Stomach smooth muscle (tissue), 2 donors: ENCODE results near the gene RARRES2.
"Not testable (repeated sequence)": the region's sequence is repeated elsewhere in the genome, so short reads cannot be mapped to it uniquely, and the experiment has no call there.

Experiments used
- H3K27ac ChIP-seq: one replicate; pipeline ENCODE4 v1.7.0; 2013; ENCODE audit warnings: mild to moderate bottlenecking, low read length, inconsistent platforms
- H3K27me3 ChIP-seq, 2 donors: one replicate each; pipeline ENCODE4 v1.7.0; 2013; ENCODE audit warnings: low read length in 2 of 2; ENCODE audit not compliant: insufficient read depth in 2 of 2, control insufficient read depth in 1 of 2
- H3K36me3 ChIP-seq, 2 donors: one replicate each; pipeline ENCODE4 v1.7.0; 2013; ENCODE audit warnings: low read length in 2 of 2; ENCODE audit not compliant: control insufficient read depth in 2 of 2, insufficient read depth in 2 of 2
- H3K4me1 ChIP-seq: one replicate; pipeline ENCODE4 v1.7.0; 2013; ENCODE audit warnings: low read length; ENCODE audit not compliant: control insufficient read depth, insufficient read depth
- H3K4me3 ChIP-seq, 2 donors: one replicate each; pipeline ENCODE4 v1.7.0; 2013; ENCODE audit warnings: low read length in 2 of 2
- H3K9ac ChIP-seq, 2 donors: one replicate each; pipeline ENCODE4 v1.7.0; 2013; ENCODE audit warnings: low read length in 2 of 2, mild to moderate bottlenecking in 1 of 2
- H3K9me3 ChIP-seq, 2 donors: one replicate each; pipeline ENCODE4 v1.7.0; 2013; ENCODE audit warnings: low read length in 2 of 2; ENCODE audit not compliant: control insufficient read depth in 2 of 2
- donor health status: healthy.
- donor health status: Pancreatic carcinoma.

Gene RARRES2

DNA sequence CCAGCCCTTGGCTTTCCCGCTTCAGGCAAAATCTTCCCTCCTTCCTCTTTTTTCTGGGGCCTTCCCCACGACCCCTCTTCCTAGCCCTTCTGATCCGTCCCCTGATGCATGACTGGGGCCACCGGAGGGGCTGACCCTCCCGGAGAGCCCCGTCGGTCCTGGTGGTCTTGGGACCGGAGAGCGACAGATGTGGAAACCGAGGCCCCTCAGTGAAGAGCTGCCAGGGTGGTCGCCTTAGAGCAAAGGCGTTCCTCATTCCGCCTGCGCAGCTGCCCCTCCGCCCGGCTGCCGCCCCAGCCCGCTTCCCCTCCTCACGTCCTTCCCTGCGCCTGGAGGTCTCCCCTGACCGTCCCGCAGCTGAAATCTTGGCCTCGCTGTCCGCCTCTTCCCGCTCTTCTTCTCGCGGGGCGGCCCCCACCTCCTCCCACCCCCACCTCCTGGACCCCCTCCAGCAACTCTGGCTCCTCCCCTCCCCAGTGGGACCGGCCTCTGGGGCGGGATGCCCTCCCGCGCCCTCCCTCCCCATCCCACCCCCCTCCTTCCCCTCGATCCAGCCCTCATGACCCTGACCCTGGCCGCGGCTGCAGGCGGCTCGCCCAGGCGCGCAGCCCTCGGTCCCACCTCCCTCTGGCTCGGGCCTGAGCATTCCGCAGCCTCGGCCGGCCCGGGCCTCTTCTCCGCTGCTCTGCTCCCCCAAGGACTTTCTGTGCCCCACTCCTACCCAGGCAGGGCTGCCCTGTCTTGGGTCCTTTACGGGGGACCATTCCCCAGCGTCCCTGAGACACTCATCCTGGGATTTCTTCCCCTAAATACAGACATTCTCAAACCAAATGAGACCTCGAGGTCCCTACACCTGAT is at the start of gene RARRES2:
Gene RARRES2 (minus strand): TSS at position 367 of the 858 bp plus-strand sequence. CDS start 1,020 bp downstream, outside the sequence.
- Histone ChIP-seq H3K4me1 (peaks cover 48% of the 10 kb centered on the region), H3K27me3 (no peaks in the 10 kb centered on the region), H3K27ac (peak within 1 kb of the TSS; percentile 58), H3K4me3 (peak within 1 kb of the TSS; percentile 82 to 87), H3K9ac (peak within 1 kb of the TSS; percentile 75 to 79), H3K36me3 (peaks cover 5 to 8% of the 10 kb centered on the region in 2 donors), H3K9me3 (peaks cover 0 to 5% of the 10 kb centered on the region in 2 donors)

DNA sequence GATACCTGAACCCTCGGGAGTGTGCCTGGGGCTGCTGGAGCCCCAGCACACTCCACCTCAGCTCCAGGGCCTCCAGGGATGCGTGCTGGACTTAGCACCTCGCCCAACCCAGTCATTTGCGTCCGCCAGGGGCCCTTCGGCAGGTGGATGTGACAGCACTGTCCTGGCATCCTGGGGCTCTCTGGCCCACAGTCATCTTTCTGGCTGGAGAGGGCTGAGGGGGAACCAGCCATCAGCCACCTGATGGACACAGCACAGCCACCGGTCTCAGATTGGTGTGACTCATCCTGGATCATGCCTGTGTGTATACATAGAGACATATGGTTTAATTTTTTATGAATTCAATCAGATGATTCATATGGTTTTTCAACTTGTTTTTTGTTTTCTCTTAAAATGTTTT is 48.8 kb upstream of the RARRES2 start:
- Histone ChIP-seq H3K4me1 (peaks cover 13% of the 10 kb centered on the region), H3K9ac (no peak overlapping the region), H3K9me3 (no peaks in the 10 kb centered on the region), H3K27me3 (no peaks in the 10 kb centered on the region), H3K27ac (no peak overlapping the region), H3K4me3 (no peak overlapping the region), H3K36me3 (peaks cover 0 to 2% of the 10 kb centered on the region in 2 donors)

DNA sequence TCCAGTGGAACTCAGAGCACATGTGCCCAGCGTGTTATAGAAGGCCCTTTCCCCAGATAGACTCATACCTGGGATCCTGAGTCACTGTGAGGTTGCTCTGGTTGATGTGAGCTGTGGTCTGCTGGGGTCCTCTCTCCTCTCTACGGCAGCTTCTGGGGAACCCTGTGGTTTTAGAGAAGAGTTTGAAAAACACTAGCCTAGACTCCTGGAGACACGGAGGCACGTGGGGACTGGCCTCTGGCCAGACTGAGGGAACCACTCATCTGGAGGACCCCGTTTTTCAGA is 48.0 kb upstream of the RARRES2 start:
- Histone ChIP-seq H3K4me1 (peaks cover 13% of the 10 kb centered on the region), H3K27me3 (no peaks in the 10 kb centered on the region), H3K36me3 (peaks cover 0 to 2% of the 10 kb centered on the region in 2 donors), H3K4me3 (no peak overlapping the region), H3K9ac (peak overlapping the region; percentile 42 to 46), H3K27ac (no peak overlapping the region), H3K9me3 (no peaks in the 10 kb centered on the region)

DNA sequence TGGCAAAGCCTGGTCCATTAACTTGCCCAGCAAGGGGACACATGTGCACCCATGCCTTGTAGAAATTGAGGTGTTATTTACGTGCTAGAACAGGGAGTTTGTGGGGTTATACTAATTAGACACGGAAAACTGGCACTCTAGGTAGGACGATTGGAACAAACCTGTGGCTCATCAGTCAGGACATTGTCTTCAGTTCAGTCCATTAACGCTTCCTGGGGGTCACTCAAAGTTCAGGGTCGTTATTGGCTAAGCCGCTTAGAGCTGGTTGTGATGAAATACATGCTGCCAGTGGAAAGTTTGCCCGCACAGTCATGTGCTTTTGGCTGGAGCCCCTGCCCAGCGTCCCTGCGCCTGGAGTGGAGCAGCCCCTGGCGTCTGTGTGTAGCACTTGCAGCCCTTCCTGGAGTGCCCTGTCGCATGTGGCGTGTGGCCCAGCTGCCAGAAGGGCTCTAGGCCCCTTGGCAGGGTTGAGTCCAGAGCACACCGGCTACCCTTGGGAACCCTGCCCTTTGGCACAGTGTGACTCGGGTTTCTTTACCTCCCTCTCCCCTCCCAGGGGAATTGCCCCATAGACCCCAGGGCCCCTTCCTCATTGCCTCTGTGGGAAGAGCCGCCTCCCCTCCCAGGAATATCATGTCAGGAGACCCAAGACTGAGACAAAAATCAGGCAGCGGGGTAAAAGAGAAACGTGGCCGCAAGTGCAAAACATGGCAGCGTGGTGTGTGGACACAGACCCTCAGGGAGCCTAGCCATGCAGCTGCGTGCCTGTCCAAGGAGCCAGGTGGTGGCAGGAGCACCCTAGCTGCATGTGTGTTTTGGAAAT is 47.5 kb upstream of the RARRES2 start:
- Histone ChIP-seq H3K4me1 (peaks cover 17% of the 10 kb centered on the region), H3K27me3 (no peaks in the 10 kb centered on the region), H3K9me3 (no peaks in the 10 kb centered on the region), H3K36me3 (peaks cover 0 to 2% of the 10 kb centered on the region in 2 donors), H3K9ac (peak overlapping the region; percentile 42 to 46), H3K27ac (peak overlapping the region; percentile 53), H3K4me3 (no peak overlapping the region)

DNA sequence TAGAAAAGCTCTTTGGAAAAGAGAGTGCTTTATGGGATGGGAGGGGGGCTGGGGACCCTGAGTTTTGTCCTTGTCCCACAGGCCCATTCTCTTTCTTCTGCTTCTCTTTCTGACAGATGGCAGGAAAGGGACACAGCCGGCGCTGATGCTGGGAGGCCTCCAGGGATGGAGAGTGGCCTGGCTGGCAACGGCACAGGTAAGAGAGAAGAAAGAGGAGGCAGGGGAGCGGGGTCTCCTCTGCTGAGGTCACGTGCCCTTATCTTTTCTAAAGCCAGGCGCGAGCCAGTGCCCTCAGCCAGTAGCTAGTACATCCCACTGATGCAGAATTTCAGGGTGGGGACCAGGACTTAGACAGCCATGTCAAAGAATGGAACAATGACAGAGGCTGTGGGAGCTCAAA is 46.9 kb upstream of the RARRES2 start:
- Histone ChIP-seq H3K9ac (no peak overlapping the region), H3K27ac (peak overlapping the region; percentile 53)

DNA sequence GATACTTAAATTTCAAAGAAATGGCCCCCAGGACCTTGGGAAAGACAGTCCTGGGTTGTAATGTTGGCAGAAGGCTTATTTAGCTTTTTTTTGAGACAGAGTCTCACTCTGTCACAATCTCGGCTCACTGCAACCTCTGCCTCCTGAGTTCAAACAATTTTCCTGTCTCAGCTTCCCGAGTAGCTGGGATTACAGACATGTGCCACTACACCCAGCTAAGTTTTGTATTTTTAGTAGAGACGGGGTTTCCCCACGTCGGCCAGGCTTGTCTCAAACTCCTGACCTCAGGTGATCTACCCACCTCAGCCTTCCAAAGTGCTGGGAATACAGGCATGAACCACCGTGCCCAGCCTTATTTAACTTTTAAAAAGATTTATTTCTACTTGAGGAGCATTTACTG is 44.5 kb upstream of the RARRES2 start:
- H3K9me3 ChIP-seq, H3K9ac ChIP-seq, H3K36me3 ChIP-seq, H3K27me3 ChIP-seq, H3K27ac ChIP-seq, H3K4me3 ChIP-seq: not testable (repeated sequence)
- peaks cover 27% of the 10 kb centered on the region for H3K4me1 ChIP-seq

More for the DNA sequence above, 46.9 kb upstream of the RARRES2 start:
- Histone ChIP-seq H3K36me3 (peaks cover 0 to 2% of the 10 kb centered on the region in 2 donors), H3K27me3 (no peaks in the 10 kb centered on the region), H3K4me1 (peaks cover 17% of the 10 kb centered on the region), H3K4me3 (no peak overlapping the region), H3K9me3 (no peaks in the 10 kb centered on the region)

DNA sequence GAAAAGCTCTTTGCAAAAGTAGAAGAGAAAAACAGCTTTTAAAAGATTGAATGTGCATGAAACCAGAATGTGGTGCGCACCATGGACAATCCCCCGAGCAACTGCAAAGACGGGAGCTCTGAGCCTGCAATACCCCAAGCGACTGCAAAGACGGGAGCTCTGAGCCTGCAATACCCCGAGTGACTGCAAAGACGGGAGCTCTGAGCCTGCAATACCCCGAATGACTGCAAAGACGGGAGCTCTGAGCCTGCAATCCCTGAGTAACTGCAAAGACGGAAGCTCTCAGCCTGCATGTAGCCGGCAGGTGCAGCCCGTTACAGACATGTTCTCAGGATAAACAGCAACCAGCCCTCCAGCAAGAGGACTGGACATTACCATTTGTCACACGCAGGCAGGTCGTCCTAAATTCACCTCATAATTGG is 43.9 kb upstream of the RARRES2 start:
- no peak overlapping the region for H3K9ac ChIP-seq
- peaks cover 33% of the 10 kb centered on the region for H3K4me1 ChIP-seq
- no peak overlapping the region for H3K27ac ChIP-seq
- H3K9me3 ChIP-seq: no peaks in the 10 kb centered on the region
- no peak overlapping the region for H3K4me3 ChIP-seq
- no peaks in the 10 kb centered on the region for H3K36me3 ChIP-seq
- no peaks in the 10 kb centered on the region for H3K27me3 ChIP-seq

DNA sequence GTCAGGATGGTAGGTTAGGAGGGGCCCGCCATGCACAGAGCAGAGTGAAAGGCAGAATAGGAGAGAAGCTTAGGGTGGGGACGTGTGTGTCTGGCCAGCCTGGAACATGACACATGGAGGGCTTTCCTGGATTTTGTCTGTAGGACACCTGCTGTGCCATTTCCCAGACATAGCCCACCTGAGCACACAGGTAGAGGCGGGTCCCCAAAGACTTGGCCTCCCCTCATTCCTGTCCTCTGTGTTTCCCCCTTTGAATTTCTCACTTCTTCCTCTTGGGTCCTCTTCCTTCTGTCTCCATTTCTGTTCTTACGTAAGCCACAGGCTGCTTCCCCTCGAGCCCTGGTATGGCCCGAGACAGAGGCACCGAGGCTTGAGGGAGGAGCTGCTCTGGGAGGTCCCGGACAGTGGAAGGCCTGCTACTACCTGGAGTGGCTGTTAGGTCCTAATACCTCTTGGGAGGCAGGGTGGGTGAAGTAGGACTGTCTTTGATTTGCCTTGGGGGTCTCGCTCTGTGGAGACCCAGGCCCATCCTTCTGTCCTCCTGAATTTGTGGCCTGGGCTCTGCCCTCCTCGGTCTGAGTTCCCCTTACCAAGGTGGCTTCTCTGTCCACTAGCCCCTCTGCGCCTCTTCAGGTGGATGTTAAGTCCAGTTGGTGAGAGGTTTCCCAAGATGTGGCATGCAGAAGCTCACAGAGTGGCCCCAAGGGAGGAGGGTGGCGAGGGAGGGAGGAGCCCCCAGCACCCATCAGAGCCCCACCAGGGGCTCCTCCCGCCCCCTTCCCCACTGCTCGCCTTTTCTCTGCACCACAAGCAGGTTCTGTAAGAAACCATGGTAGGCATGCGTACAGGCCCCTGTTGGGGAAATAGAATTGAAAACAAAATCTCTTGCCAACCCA is 43.2 kb upstream of the RARRES2 start:
- no peak overlapping the region for H3K27ac ChIP-seq

DNA sequence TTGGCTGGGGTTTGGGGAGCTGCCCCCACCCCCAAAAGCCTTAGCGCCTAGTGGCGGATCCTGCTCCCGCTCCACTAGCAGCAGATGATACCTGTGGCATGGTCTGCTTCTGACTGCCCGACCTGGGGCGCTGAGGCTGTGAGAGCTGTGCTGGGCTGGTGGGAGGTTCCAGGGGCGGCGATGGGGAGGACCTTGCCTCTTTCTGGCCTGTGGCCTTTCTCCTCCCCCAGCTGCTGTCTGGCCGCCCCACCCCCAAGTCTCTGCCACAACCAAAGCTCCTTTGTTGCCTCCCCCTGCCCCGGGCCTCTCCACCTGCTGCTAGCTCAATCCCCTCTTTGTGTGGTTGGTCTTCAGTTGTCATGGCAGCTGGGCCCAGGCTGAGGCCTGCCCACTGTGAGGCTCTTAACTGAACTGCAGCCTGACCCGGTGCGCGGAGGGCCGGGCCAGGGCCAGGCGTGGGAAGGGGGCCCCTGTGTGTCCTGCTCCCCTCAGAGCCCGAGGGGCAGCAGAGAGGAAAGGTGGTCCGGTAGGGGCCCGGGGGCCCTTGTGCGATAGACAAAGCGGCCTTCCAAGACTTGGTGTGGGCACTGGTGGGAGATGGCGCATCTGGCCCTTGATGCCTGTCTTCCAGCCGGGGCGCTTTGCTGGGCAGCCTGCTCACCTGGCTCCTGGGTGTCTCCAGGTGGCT is 42.4 kb upstream of the RARRES2 start:
- Histone ChIP-seq H3K36me3 (no peaks in the 10 kb centered on the region), H3K27ac (no peak overlapping the region), H3K4me3 (no peak overlapping the region), H3K9me3 (no peaks in the 10 kb centered on the region), H3K27me3 (no peaks in the 10 kb centered on the region), H3K4me1 (peaks cover 36% of the 10 kb centered on the region), H3K9ac (no peak overlapping the region)

More for the DNA sequence above, 43.2 kb upstream of the RARRES2 start:
- no peaks in the 10 kb centered on the region for H3K27me3 ChIP-seq
- no peaks in the 10 kb centered on the region for H3K36me3 ChIP-seq
- H3K4me1 ChIP-seq: peaks cover 39% of the 10 kb centered on the region
- H3K9ac ChIP-seq: no peak overlapping the region
- H3K4me3 ChIP-seq: no peak overlapping the region
- no peaks in the 10 kb centered on the region for H3K9me3 ChIP-seq

DNA sequence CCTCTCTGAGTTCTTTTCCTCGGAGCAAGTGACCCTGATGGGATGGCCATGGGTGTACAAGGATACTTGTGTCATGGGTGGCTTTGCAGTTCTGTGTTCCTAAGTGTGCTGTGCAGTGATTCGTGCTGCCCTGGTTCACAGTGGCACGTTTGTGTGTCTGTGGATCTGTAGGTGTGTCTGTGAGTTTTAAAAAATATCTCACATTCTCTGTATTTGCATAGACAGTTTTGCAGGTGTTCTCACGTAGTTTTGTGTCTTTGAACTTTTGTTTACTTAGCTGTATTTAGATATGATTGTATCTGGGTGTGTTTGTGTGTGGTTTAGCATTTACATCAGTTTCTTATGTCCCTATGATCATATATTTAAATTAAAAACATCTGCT is 41.4 kb upstream of the RARRES2 start:
- no peak overlapping the region for H3K27ac ChIP-seq
- no peak overlapping the region for H3K4me3 ChIP-seq
- no peaks in the 10 kb centered on the region for H3K36me3 ChIP-seq
- no peaks in the 10 kb centered on the region for H3K9me3 ChIP-seq
- H3K9ac ChIP-seq: no peak overlapping the region
- H3K4me1 ChIP-seq: peaks cover 34% of the 10 kb centered on the region
- H3K27me3 ChIP-seq: no peaks in the 10 kb centered on the region
